ENCODE measurements around the gene DCAKD.

Gene DCAKD

GRCh38 chr17:45006927-45007461, 44.4 kb downstream of the DCAKD start:
- in situ Hi-C loops (cut with MboI; ENCODE audit: low sequenced_read_pairs) = no loop called here

- in situ Hi-C loops (cut with MboI; ENCODE audit: low sequenced_read_pairs) = no loop called here
Observed at GRCh38 chr17:45005700-45006099, 45.7 kb downstream of the DCAKD start.

GRCh38 chr17:45004388-45004787, 47.0 kb downstream of the DCAKD start:
- in situ Hi-C loops (cut with MboI; ENCODE audit: low sequenced_read_pairs) = no loop called here

DNA sequence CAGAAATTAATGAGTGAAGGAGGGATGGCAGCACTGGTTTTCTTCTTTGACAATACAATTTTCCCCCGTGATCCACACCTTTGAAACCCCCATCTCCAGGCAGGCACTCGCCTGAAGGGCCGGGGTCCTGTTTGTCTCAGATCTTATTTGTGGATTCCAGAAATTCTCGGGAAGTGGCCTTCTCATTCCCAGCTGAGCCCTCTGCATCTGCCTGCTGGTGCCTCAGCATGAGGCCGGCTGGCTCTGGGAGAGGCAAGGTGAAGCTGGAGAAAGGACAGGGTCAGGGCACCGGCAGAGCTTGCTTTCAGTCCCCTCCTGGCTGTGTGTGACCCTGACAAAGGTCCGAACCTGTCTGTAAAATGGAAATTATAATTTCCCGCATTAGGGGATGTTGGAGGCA, 47.6 kb downstream of the DCAKD start:
- in situ Hi-C loops (cut with MboI; ENCODE audit: low sequenced_read_pairs) = no loop called here

GRCh38 chr17:45001310-45001709, 50.1 kb downstream of the DCAKD start:
- in situ Hi-C loops (cut with MboI; ENCODE audit: low sequenced_read_pairs) = no loop called here

- in situ Hi-C loops (cut with MboI; ENCODE audit: low sequenced_read_pairs) = no loop called here
Observed at GRCh38 chr17:44999433-44999832, 52.0 kb downstream of the DCAKD start.

DNA sequence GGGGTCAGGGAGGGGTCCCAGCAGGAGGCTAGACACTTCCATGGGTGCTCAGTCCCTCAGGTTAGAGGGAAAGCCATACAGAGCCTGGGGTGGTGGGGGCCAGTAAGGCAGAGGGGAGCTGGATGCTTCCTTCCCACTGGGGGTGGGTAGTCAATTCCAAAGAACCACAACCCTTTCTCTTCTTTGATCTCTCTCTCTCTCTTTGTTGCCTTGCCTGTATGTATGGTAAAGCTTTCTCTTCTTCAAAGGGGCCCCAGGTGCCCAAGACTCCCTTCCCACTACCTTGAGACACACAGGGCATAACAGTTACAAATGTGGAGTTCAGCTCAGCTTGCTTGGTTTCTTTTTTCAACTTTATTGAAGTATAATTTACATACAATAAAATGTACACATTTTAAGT, 52.8 kb downstream of the DCAKD start:
- in situ Hi-C loops (cut with MboI; ENCODE audit: low sequenced_read_pairs) = no loop called here

DNA sequence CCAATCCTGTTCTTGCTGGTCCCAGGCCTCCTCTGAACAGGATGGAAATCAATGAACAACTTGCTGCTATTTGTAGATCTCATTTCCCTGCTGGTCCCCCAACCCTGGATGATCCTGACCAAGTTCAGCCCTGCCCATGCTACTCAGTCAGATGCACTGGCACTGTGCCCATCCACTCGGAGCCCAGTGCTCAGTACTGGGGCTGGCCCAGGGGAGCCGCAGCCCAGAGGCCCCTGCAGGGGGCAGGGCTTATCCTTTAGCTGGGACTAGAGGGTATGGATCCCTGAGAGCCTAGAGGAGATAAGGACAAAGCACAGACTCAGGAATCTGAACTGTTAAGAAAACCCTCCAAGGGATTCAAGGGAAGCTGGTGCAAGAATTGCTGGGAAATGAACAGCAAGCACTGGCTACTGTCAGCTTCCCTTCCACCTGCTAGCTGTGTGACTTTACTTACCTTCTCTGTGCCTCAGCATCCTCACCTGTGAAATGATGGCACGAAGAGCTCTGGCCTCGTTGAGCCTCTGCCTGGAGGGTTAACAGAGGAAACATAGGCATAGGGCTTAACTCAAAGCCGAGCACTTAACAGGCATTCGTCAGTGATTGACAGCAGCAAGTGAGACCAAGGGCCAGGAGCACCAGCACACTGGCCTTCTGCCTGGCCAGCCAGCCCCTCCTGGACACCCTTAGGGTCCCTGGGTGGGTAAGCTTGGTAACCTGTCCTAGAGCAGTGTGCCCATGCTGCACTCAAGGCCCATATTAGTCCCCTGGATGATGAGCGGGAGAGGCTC, 53.5 kb downstream of the DCAKD start:
- in situ Hi-C loops (cut with MboI; ENCODE audit: low sequenced_read_pairs) = no loop called here

DNA sequence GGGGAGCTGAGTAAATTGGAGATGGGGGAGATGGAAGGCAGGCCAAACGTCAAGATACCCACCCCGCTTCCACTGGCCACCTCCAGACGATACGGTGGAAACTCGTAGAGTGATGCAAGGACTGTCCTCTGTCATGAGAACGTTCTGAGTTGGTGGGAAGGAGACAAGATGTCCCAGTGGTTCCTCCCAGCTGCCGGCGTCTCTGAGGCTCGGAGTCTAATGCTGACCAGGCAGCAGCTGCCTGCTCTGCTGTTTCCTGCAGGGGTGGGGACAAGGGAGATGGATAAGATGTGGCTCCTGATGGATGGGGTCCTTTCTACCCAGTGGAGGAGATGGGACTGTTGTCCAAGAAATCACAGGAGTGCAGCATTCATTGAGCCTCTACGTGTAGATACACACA, 55.1 kb downstream of the DCAKD start:
- in situ Hi-C loops (cut with MboI; ENCODE audit: low sequenced_read_pairs) = no loop called here

DNA sequence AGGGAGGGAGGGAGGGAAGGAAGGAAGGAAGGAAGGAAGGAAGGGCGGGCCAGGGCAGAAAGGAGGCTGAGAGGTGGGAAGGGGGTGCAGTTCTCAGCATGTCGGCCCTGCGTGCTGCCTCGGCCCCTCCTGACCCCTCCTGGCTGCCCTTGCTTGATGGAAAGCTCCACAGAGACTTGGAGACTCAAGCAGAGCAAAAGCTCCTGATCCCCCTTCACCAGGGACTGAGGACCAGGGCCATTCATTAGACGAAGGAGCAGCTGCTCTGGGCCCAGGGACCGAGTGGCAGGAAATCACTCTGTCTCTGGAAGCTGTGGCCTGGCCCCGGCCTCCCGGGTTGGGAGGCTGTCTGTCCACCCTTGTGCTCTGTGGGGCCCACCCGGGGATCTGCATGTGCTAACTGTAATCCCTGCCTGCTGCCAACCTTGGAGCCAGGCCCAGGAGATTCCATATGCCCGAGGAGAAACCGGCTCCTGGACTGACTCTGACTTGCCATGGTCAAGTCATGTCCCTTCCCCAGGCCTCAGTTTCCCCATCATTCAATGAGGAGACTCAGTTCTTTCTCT, 55.9 kb downstream of the DCAKD start:
- in situ Hi-C loops (cut with MboI; ENCODE audit: low sequenced_read_pairs) = no loop called here

GRCh38 chr17:44992242-44992939, 59.0 kb downstream of the DCAKD start:
- in situ Hi-C loops (cut with MboI; ENCODE audit: low sequenced_read_pairs) = no loop called here

DNA sequence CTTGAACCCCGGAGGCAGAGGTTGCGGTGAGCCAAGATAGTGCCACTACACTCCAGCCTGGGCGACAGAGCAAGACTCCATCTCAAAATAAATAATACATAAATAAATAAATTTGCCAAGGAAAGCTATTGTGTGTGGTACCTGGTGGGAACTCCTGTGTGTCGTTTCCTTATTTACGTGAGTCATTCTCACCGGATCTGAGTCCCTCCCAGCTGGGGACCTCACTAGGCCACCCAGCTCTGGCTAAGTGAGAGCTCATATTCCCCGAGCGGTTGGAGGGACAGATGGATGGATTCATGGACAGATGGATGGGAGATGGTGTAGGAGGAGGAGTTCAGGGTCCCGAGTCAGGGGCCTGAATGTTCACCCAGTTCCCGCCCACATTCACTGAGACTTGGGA, 60.4 kb downstream of the DCAKD start:
- in situ Hi-C loops (cut with MboI; ENCODE audit: low sequenced_read_pairs) = no loop called here

DNA sequence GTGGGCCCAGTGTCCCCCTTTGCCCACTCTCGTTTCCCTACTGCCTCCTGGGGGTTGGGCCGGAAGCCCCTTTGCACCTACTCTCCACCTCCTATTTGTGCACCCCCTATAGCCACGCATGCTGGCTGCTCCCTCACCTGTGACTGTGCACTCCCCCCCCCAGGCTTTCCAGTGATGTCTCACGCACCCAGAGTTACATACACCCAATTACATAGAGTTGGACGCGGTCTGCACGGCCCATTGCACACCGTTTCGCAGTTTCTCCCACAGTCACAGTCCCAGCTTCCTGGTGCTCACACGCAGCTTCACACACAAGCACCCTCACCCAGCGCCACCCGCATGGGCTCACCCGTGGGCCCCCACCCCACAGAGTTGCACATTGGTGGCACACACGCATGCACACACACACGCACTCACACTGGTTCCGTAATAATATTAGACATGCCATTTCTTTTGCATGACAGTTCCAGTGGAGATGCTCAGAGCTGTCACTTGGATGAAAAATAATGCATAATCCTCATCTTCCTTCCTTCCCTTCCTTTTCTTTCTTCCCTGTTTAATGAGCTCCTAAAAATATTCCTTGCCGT, 61.8 kb downstream of the DCAKD start:
- in situ Hi-C loops (cut with MboI; ENCODE audit: low sequenced_read_pairs) = no loop called here

DNA sequence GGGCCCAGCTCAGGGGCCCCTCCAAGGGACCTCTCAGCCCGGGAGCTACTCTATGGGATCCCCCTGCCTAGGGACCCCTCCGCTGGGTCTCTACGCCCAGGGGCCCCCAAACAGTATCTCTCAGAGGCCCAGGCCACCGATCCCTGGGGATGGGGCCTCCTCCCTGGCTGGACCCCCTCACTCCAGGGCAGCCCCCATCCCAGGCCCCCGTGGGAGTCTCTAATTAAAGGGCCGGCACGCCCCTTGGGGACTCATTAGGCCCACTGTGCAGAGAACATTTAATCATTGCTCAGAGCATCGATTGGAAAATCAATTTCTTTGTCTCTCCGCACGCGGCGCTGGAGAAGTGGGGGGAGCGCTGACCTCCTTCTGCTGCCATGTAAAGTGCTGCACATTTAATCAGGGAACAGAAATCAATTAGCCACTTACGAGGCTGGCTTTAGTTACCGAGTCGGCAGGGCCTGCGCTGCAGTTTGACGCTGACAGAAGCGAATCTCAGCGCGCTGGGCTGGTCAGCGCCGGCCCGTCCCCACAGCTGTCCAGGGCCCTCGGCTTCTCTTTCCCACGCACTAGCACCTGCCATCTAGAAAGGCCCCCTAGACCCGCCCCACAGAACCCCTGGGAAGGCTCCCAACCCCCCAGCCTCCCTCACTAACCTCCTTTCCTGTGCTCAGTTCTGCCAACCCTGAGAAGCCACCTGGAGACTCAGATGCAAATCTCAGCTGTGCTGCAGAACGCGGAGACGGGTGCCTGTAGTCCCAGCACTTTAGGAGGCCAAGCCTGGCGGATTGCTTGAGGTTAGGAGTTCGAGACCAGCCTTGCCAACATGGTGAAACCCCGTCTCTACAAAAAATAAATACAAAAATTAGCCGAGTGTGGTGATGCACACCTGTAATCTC, 63.1 kb downstream of the DCAKD start:
- in situ Hi-C loops (cut with MboI; ENCODE audit: low sequenced_read_pairs) = no loop called here

DNA sequence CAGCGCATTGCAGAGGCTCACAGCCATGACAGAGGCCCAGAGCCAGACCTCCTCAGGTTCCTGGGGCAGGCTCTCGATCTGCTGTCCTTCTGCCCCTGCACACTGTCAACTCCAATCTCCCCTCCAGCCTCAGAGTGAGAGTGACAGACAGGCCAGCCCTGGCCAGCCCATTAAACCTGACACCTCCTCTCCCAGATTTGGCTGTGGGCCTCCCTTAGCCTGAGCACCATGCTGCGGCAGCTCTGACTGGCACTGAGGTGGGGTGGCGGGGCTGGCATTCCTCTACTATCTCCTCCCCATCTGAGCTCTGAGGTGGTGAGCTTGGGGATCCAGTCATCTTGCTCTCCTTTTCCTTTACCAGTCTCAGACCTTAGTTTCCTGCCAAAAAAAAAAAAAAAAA, 67.9 kb downstream of the DCAKD start:
- in situ Hi-C loops (cut with MboI; ENCODE audit: low sequenced_read_pairs) = no loop called here

DNA sequence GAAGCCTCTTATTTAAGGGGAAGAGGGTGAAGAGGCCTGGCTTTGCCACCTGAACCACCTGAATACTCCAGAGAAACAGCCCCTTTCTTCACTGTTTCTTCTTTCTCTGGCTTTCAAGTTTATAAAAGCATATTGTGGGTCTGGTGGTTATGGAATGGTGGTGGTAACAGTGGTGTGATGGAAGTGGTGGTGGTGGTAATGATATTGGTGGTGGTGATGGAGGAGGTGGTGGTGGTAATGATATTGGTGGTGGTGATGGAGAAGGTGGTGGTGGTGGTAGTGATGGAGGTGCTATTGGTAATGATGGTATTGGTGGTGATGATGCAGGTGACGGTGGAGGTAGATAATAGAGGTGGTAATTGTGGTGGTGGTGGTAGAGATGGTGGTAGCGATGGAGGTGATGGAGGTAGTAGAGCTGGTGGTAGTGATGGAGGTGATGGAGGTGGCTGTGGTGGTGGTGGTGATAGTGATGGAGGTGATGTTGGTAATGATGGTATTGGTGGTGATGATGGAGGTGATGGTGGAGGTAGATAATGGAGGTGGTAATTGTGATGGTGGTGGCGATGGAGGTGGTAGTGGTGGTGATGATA, 69.2 kb downstream of the DCAKD start:
- in situ Hi-C loops (cut with MboI; ENCODE audit: low sequenced_read_pairs) = no loop called here

GRCh38 chr17:44981221-44981968, 70.0 kb downstream of the DCAKD start:
- in situ Hi-C loops (cut with MboI; ENCODE audit: low sequenced_read_pairs) = no loop called here

- in situ Hi-C loops (cut with MboI; ENCODE audit: low sequenced_read_pairs) = no loop called here
Observed at GRCh38 chr17:44979426-44979995, 71.9 kb downstream of the DCAKD start.

GRCh38 chr17:44978807-44979206, 72.6 kb downstream of the DCAKD start:
- in situ Hi-C loops (cut with MboI; ENCODE audit: low sequenced_read_pairs) = no loop called here

All from HL-60/S4 treated with retinoic acid at 250 ng/mL for 4 days and 3 days (cell line).